Measurements from ENCODE around the gene AGK. TPM values are rescaled to one million over a fixed set of nuclear protein-coding genes. Genes with fewer than 3 reads are reported as not detected.

Gene AGK
- total RNA-seq, 2 experiments from 2014 or later = 45.9 to 75.8 TPM

- DNase-seq (no peak), ATAC-seq (no peak)
- CTCF ChIA-PET = interaction anchor here (1.1 kb wide), 1 partner anchor 137 kb away, joined by 3 read pairs; no protein-coding TSS in a partner anchor
- Mint-ChIP-seq H3K27me3 (no peaks in the 10 kb centered on the region), H3K27ac (no peak overlapping the region), H3K4me1 (no peaks in the 10 kb centered on the region), H3K4me3 (no peak overlapping the region), H3K9me3 (ENCODE audit: low read depth) (no peaks in the 10 kb centered on the region), H3K36me3 (peaks cover 9% of the 10 kb centered on the region)
These were observed 97.3 kb downstream of the AGK start for GRCh38 chr7:141648276-141649114.

- CTCF ChIA-PET = interaction anchor here (1.1 to 1.3 kb wide), 5 partner anchors 14 to 634 kb away, joined by 3 to 8 read pairs (median 3); partner anchors contain the start of genes DENND11, MRPS33 and SSBP1
- Mint-ChIP-seq H3K4me3 (no peak overlapping the region), H3K36me3 (peaks cover 9% of the 10 kb centered on the region), H3K27ac (no peak overlapping the region), H3K27me3 (no peaks in the 10 kb centered on the region), H3K9me3 (ENCODE audit: low read depth) (no peaks in the 10 kb centered on the region), H3K4me1 (peaks cover under 1% of the 10 kb centered on the region)
- ATAC-seq (no peak), DNase-seq (no peak)
These were observed 98.1 kb downstream of the AGK start for GRCh38 chr7:141649137-141649864.

- Mint-ChIP-seq H3K4me3 (no peak overlapping the region), H3K27me3 (no peaks in the 10 kb centered on the region), H3K36me3 (peaks cover 12% of the 10 kb centered on the region), H3K4me1 (peaks cover 5% of the 10 kb centered on the region), H3K27ac (no peak overlapping the region), H3K9me3 (ENCODE audit: low read depth) (no peaks in the 10 kb centered on the region)
- CTCF ChIA-PET = interaction anchor here (1.1 to 1.3 kb wide), 4 partner anchors 15 to 635 kb away, joined by 3 to 8 read pairs (median 3); partner anchors contain the start of genes DENND11, MRPS33 and SSBP1
- no peak for ATAC-seq
- no peak for DNase-seq
These were observed 98.8 kb downstream of the AGK start for GRCh38 chr7:141649865-141650634.

- CTCF ChIA-PET = interaction anchor here (1.2 to 5.4 kb wide), 4 partner anchors 24 to 134 kb away, joined by 3 to 51 read pairs (median 4); partner anchors contain the start of genes DENND11 and SSBP1
- H3K27ac Mint-ChIP-seq = no peak overlapping the region
- H3K4me3 Mint-ChIP-seq = no peak overlapping the region
- H3K36me3 Mint-ChIP-seq = peaks cover 15% of the 10 kb centered on the region
- no peaks in the 10 kb centered on the region for H3K9me3 Mint-ChIP-seq (ENCODE audit: low read depth)
- DNase-seq (no peak), ATAC-seq (no peak)
- H3K27me3 Mint-ChIP-seq = no peaks in the 10 kb centered on the region
- peaks cover 5% of the 10 kb centered on the region for H3K4me1 Mint-ChIP-seq
These were observed 100.2 kb downstream of the AGK start for GRCh38 chr7:141651417-141651816.

GRCh38 chr7:141652691-141653090 lies 101.5 kb downstream of the AGK start:
- Mint-ChIP-seq H3K9me3 (ENCODE audit: low read depth) (no peaks in the 10 kb centered on the region), H3K4me3 (no peak overlapping the region), H3K27me3 (no peaks in the 10 kb centered on the region), H3K36me3 (peaks cover 15% of the 10 kb centered on the region), H3K27ac (no peak overlapping the region), H3K4me1 (peaks cover 5% of the 10 kb centered on the region)
- CTCF ChIA-PET = interaction anchor here (1.7 to 5.4 kb wide), 2 partner anchors 49 to 86 kb away, joined by 4 to 51 read pairs; partner anchors contain the start of genes DENND11 and SSBP1
- no peak for DNase-seq
- ATAC-seq = no peak

GRCh38 chr7:141654551-141654950 lies 103.3 kb downstream of the AGK start:
- H3K4me3 Mint-ChIP-seq = no peak overlapping the region
- ATAC-seq (peak; percentile 94), DNase-seq (peak; percentile 80)
- H3K27ac Mint-ChIP-seq = peak overlapping the region; percentile 57
- CTCF ChIA-PET = interaction anchor here (0.7 to 5.4 kb wide), 32 partner anchors 11 to 649 kb away, joined by 3 to 51 read pairs (median 5); partner anchors contain the start of genes AGK, DENND11 and SSBP1
- H3K9me3 Mint-ChIP-seq (ENCODE audit: low read depth) = no peaks in the 10 kb centered on the region
- peaks cover 15% of the 10 kb centered on the region for H3K36me3 Mint-ChIP-seq
- H3K4me1 Mint-ChIP-seq = peaks cover 5% of the 10 kb centered on the region
- no peaks in the 10 kb centered on the region for H3K27me3 Mint-ChIP-seq

GRCh38 chr7:141659501-141659900 lies 108.3 kb downstream of the AGK start:
- H3K36me3 Mint-ChIP-seq = peaks cover 15% of the 10 kb centered on the region
- H3K9me3 Mint-ChIP-seq (ENCODE audit: low read depth) = no peaks in the 10 kb centered on the region
- no peak overlapping the region for H3K27ac Mint-ChIP-seq
- H3K4me1 Mint-ChIP-seq = peaks cover 30% of the 10 kb centered on the region
- CTCF ChIA-PET = interaction anchor here (1.4 kb wide), 1 partner anchor 79 kb away, joined by 6 read pairs; the partner anchor contains the start of gene SSBP1
- no peak overlapping the region for H3K4me3 Mint-ChIP-seq
- ATAC-seq = no peak
- DNase-seq = no peak
- H3K27me3 Mint-ChIP-seq = no peaks in the 10 kb centered on the region

- no peaks in the 10 kb centered on the region for H3K27me3 Mint-ChIP-seq
- DNase-seq (no peak), ATAC-seq (no peak)
- H3K4me1 Mint-ChIP-seq = peaks cover 28% of the 10 kb centered on the region
- peak overlapping the region; percentile 38 for H3K27ac Mint-ChIP-seq
- CTCF ChIA-PET = interaction anchor here (1.3 kb wide), 1 partner anchor 78 kb away, joined by 4 read pairs; the partner anchor contains the start of gene SSBP1
- peaks cover 13% of the 10 kb centered on the region for H3K36me3 Mint-ChIP-seq
- no peak overlapping the region for H3K4me3 Mint-ChIP-seq
- H3K9me3 Mint-ChIP-seq (ENCODE audit: low read depth) = no peaks in the 10 kb centered on the region
These were observed 109.0 kb downstream of the AGK start for GRCh38 chr7:141660259-141660658.

- Mint-ChIP-seq H3K4me3 (no peak overlapping the region), H3K27ac (peak overlapping the region; percentile 47), H3K36me3 (peaks cover 10% of the 10 kb centered on the region), H3K4me1 (peaks cover 28% of the 10 kb centered on the region), H3K9me3 (ENCODE audit: low read depth) (no peaks in the 10 kb centered on the region), H3K27me3 (no peaks in the 10 kb centered on the region)
- CTCF ChIA-PET = interaction anchor here (1.0 to 1.4 kb wide), 2 partner anchors 10 to 75 kb away, joined by 3 to 4 read pairs; partner anchors contain the start of gene SSBP1
- DNase-seq = no peak
- peak; percentile 52 for ATAC-seq
These were observed 112.1 kb downstream of the AGK start for GRCh38 chr7:141663081-141663849.

- Mint-ChIP-seq H3K27ac (no peak overlapping the region), H3K36me3 (peaks cover 10% of the 10 kb centered on the region), H3K9me3 (ENCODE audit: low read depth) (no peaks in the 10 kb centered on the region)
These were observed 113.2 kb downstream of the AGK start for GRCh38 chr7:141664450-141664849.

GRCh38 chr7:141665208-141666035 lies 114.2 kb downstream of the AGK start:
- CTCF ChIA-PET = interaction anchor here (1.6 kb wide), 1 partner anchor 10 kb away, joined by 3 read pairs; no protein-coding TSS in a partner anchor
- H3K9me3 Mint-ChIP-seq (ENCODE audit: low read depth) = no peaks in the 10 kb centered on the region
- peaks cover 11% of the 10 kb centered on the region for H3K36me3 Mint-ChIP-seq
- H3K4me1 Mint-ChIP-seq = peaks cover 21% of the 10 kb centered on the region
- no peak overlapping the region for H3K4me3 Mint-ChIP-seq
- no peaks in the 10 kb centered on the region for H3K27me3 Mint-ChIP-seq
- ATAC-seq (no peak), DNase-seq (no peak)
- H3K27ac Mint-ChIP-seq = no peak overlapping the region

More at GRCh38 chr7:141664450-141664849, 113.2 kb downstream of the AGK start:
- H3K4me3 Mint-ChIP-seq = no peak overlapping the region
- H3K4me1 Mint-ChIP-seq = peaks cover 28% of the 10 kb centered on the region
- DNase-seq (no peak), ATAC-seq (no peak)
- CTCF ChIA-PET = no interaction called here
- no peaks in the 10 kb centered on the region for H3K27me3 Mint-ChIP-seq

Measured in activated CD8-positive, alpha-beta memory T cell treated with anti-CD3 and anti-CD28 coated beads, Interleukin-2, amount 10 ng/mL, durations not matched to agents 7 days and 5 days (primary cell).